Progenitor cell of endocrine pancreas (in vitro differentiated cells): Measurements from ENCODE around the gene MRPS35. TPM values are rescaled to one million over a fixed set of nuclear protein-coding genes. Genes with fewer than 3 reads are reported as not detected.
"Not testable (repeated sequence)": the region's sequence is repeated elsewhere in the genome, so short reads cannot be mapped to it uniquely, and the experiment has no call there.

Source experiments
- DNase-seq: peaks from one replicate; pipeline ENCODE4 v3.0.0; 2021; ENCODE audit warnings: low spot score; ENCODE audit not compliant: unreplicated experiment
- H3K27ac Mint-ChIP-seq: 2 replicates; pipeline ENCODE4 v1.8.0; 2021; ENCODE audit warnings: mild to moderate bottlenecking, moderate library complexity, mixed read lengths
- H3K27me3 Mint-ChIP-seq: 2 replicates; pipeline ENCODE4 v1.8.0; 2021; ENCODE audit warnings: mixed read lengths
- H3K36me3 Mint-ChIP-seq: 2 replicates; pipeline ENCODE4 v1.8.0; 2022; ENCODE audit warnings: mixed read lengths; ENCODE audit not compliant: insufficient read depth
- H3K4me1 Mint-ChIP-seq: 2 replicates; pipeline ENCODE4 v1.8.0; 2021; ENCODE audit warnings: low read depth, mixed read lengths
- H3K4me3 Mint-ChIP-seq: 2 replicates; pipeline ENCODE4 v1.8.0; 2021; ENCODE audit warnings: low read depth, mild to moderate bottlenecking, moderate library complexity, mixed read lengths
- H3K9me3 Mint-ChIP-seq: 2 replicates; pipeline ENCODE4 v1.8.0; 2021; ENCODE audit warnings: low read depth, mixed read lengths
- CTCF ChIP-seq: fragments of 200-600 bp; sonication (generic); IDR thresholded peaks from one replicate; pipeline ENCODE4 v1.5.0; 2021; ENCODE audit warnings: antibody characterized with exemption, mild to moderate bottlenecking; ENCODE audit not compliant: unreplicated experiment
- total RNA-seq: library from RNA; stranded (reverse); gene quantifications from 2 replicates; pipeline ENCODE4 v1.2.1, GENCODE V29; 2021

The MRPS35 gene
- total RNA-seq, 1 donor from 2014 or later, result 63.1 TPM

- TF ChIP-seq CTCF, result no peak
- no peak overlapping the region for H3K4me3 Mint-ChIP-seq
- no peaks in the 10 kb centered on the region for H3K9me3 Mint-ChIP-seq
- DNase-seq, result no peak
- H3K27me3 Mint-ChIP-seq, result no peaks in the 10 kb centered on the region
- no peaks in the 10 kb centered on the region for H3K4me1 Mint-ChIP-seq
- H3K36me3 Mint-ChIP-seq, result peaks cover 44% of the 10 kb centered on the region
- H3K27ac Mint-ChIP-seq, result peak overlapping the region; percentile 62
Measured at GRCh38 chr12:27743601-27744000, 33.0 kb downstream of the MRPS35 start.

DNA sequence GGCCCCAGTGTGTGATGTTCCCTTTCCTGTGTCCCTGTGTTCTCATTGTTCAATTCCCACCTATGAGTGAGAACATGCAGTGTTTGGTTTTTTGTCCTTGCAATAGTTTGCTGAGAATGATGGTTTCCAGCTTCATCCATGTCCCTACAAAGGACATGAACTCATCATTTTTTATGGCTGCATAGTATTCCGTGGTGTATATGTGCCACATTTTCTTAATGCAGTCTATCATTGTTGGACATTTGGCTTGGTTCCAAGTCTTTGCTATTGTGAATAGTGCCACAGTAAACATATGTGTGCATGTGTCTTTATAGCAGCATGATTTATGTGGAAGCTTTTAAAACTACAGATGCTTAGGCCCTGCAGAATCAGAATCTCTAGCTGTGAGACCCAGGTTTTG is 35.1 kb downstream of the MRPS35 start:
- not testable (repeated sequence) for H3K9me3 Mint-ChIP-seq, H3K27ac Mint-ChIP-seq, H3K4me1 Mint-ChIP-seq, H3K27me3 Mint-ChIP-seq, DNase-seq, H3K4me3 Mint-ChIP-seq
- H3K36me3 Mint-ChIP-seq, result peaks cover 33% of the 10 kb centered on the region

- H3K4me1 Mint-ChIP-seq, result no peaks in the 10 kb centered on the region
- H3K27me3 Mint-ChIP-seq, result no peaks in the 10 kb centered on the region
- no peak overlapping the region for H3K4me3 Mint-ChIP-seq
- H3K36me3 Mint-ChIP-seq, result peaks cover 31% of the 10 kb centered on the region
- no peak for TF ChIP-seq CTCF
- DNase-seq, result no peak
- H3K9me3 Mint-ChIP-seq, result no peaks in the 10 kb centered on the region
- H3K27ac Mint-ChIP-seq, result peak overlapping the region; percentile 31
Measured at GRCh38 chr12:27747111-27747820, 36.6 kb downstream of the MRPS35 start.

DNA sequence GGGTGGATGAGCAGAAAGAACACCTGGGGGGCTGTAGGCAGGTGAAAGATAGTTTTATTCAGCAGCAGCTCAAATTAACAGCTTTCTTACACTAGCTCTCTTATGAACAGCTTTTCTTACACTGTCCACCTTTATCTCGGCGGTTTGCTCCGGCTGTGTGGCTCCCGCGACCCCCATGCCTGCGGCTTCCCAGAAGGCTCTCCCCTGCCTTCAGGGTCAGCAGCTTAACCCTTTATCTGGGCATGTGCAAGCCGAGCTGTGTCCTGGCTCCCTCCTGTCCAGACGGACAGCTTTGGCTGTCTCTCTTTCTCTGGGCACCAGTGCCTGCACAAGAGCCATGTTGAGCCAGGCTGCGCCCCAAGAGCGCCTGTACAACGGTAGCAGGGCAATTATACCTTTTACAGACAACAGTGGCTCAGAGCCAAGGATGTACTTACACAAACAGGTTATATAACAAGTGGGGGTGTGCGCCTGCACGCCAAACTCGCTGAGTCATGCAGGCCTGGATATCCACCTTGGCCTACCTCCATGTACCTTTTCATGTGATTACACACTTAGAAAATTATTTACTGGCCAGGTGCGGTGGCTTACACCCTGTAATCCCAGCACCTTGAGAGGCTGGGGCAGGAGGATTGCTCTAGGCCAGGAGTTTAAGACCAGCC is 40.9 kb downstream of the MRPS35 start:
- Mint-ChIP-seq H3K9me3 (no peaks in the 10 kb centered on the region), H3K27me3 (no peaks in the 10 kb centered on the region), H3K4me3 (no peak overlapping the region), H3K27ac (no peak overlapping the region), H3K4me1 (no peaks in the 10 kb centered on the region), H3K36me3 (peaks cover 21% of the 10 kb centered on the region)
- no peak for DNase-seq
- TF ChIP-seq CTCF, result no peak

- Mint-ChIP-seq H3K36me3 (peaks cover 23% of the 10 kb centered on the region), H3K27me3 (no peaks in the 10 kb centered on the region), H3K4me3 (no peak overlapping the region), H3K4me1 (peaks cover 2% of the 10 kb centered on the region), H3K27ac (peak overlapping the region; percentile 4), H3K9me3 (no peaks in the 10 kb centered on the region)
- no peak for DNase-seq
- TF ChIP-seq CTCF, result no peak
Measured at GRCh38 chr12:27754795-27755194, 44.2 kb downstream of the MRPS35 start.
